Parathyroid adenoma (tissue), 2 donors: ENCODE measurements around the gene MYCBP.
A peak's percentile ranks its signal among the peaks of the same experiment; 100 is the strongest.

ENCODE experiments used
- H2AFZ ChIP-seq: fragments of 300-600 bp; sonication (generic); one replicate; pipeline ENCODE4 v1.7.0; 2017; ENCODE audit warnings: antibody characterized with exemption, mild to moderate bottlenecking
- H3K27ac ChIP-seq: fragments of 300-600 bp; sonication (generic); one replicate; pipeline ENCODE4 v1.7.0; 2017
- H3K27me3 ChIP-seq: fragments of 300-600 bp; sonication (generic); one replicate; pipeline ENCODE4 v1.7.0; 2017; ENCODE audit warnings: low read length; ENCODE audit not compliant: control insufficient read depth, insufficient read depth
- H3K36me3 ChIP-seq: fragments of 300-600 bp; sonication (generic); one replicate; pipeline ENCODE4 v1.7.0; 2017; ENCODE audit warnings: low read length; ENCODE audit not compliant: control insufficient read depth, insufficient read depth
- H3K4me1 ChIP-seq: fragments of 300-600 bp; sonication (generic); one replicate; pipeline ENCODE4 v1.7.0; 2017; ENCODE audit warnings: control low read depth
- H3K4me2 ChIP-seq: fragments of 300-600 bp; sonication (generic); one replicate; pipeline ENCODE4 v1.7.0; 2017; ENCODE audit warnings: low read length
- H3K4me3 ChIP-seq: fragments of 300-600 bp; sonication (generic); one replicate; pipeline ENCODE4 v1.7.0; 2017; ENCODE audit warnings: low read depth, low read length
- H3K79me2 ChIP-seq: fragments of 300-600 bp; sonication (generic); one replicate; pipeline ENCODE4 v1.7.0; 2017; ENCODE audit warnings: control low read depth
- H3K9ac ChIP-seq: fragments of 300-600 bp; sonication (generic); one replicate; pipeline ENCODE4 v1.7.0; 2017; ENCODE audit warnings: mild to moderate bottlenecking
- H3K9me3 ChIP-seq: fragments of 300-600 bp; sonication (generic); one replicate; pipeline ENCODE4 v1.7.0; 2017; ENCODE audit warnings: low read length; ENCODE audit not compliant: control insufficient read depth
- TF ChIP-seq, protein P1 (sequence below): fragments of 300-600 bp; sonication (generic); IDR thresholded peaks from one replicate; pipeline ENCODE4 v1.7.0; 2017; ENCODE audit warnings: antibody characterized with exemption, mild to moderate bottlenecking
- donor health status: primary hyperparathyroidism.

MYCBP gene

DNA sequence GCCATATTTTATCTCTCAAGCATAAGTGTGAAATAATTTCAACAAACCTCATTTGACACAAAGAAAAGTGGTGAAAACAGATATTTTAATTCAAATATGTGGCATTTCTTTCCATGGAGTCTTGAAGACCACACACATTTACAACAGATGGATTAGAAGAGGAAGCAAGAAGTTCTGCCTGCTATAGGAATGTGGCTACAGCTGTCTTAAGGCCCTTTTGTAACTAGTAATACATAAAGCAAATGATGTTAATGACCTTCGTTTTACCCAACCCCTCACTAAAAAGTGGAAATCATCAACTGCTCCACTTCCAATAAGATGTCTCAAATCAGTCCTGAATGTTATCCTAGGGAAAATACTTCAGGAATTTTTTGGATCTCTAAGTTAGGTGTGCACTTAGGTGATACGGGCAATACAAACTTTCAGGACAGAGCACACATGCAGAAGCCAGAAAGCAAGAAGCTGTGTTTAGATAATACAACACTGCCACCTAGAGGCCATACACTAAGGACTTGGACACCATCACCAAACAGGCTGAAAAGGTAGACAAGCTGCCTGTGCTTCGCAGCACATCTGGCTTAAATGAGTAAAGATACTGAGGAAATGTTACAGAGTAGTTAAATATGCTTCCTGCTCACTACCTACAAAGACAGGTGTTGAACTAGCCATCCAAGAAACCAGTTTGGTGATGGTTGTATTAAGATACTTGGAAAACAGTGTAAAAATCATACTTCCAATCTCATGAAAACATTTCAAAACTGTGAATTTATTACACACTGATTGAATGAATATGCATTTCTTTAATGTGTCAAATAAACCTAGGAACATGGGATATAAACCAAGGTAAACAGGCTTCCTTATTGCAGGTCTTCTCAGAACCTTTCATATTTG is 38.0 kb downstream of the MYCBP start:
- no peak overlapping the region for H3K4me3 ChIP-seq
- no peaks in the 10 kb centered on the region for H3K9me3 ChIP-seq
- no peaks in the 10 kb centered on the region for H3K36me3 ChIP-seq
- H3K79me2 ChIP-seq = no peaks in the 10 kb centered on the region
- TF ChIP-seq, protein P1, sequence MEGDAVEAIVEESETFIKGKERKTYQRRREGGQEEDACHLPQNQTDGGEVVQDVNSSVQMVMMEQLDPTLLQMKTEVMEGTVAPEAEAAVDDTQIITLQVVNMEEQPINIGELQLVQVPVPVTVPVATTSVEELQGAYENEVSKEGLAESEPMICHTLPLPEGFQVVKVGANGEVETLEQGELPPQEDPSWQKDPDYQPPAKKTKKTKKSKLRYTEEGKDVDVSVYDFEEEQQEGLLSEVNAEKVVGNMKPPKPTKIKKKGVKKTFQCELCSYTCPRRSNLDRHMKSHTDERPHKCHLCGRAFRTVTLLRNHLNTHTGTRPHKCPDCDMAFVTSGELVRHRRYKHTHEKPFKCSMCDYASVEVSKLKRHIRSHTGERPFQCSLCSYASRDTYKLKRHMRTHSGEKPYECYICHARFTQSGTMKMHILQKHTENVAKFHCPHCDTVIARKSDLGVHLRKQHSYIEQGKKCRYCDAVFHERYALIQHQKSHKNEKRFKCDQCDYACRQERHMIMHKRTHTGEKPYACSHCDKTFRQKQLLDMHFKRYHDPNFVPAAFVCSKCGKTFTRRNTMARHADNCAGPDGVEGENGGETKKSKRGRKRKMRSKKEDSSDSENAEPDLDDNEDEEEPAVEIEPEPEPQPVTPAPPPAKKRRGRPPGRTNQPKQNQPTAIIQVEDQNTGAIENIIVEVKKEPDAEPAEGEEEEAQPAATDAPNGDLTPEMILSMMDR = peak; percentile 53
- no peak overlapping the region for H3K4me2 ChIP-seq
- no peaks in the 10 kb centered on the region for H3K27me3 ChIP-seq
- H3K9ac ChIP-seq = no peak overlapping the region
- H3K27ac ChIP-seq = no peak overlapping the region
- H3K4me1 ChIP-seq = no peaks in the 10 kb centered on the region
- no peak overlapping the region for H2AFZ ChIP-seq

DNA sequence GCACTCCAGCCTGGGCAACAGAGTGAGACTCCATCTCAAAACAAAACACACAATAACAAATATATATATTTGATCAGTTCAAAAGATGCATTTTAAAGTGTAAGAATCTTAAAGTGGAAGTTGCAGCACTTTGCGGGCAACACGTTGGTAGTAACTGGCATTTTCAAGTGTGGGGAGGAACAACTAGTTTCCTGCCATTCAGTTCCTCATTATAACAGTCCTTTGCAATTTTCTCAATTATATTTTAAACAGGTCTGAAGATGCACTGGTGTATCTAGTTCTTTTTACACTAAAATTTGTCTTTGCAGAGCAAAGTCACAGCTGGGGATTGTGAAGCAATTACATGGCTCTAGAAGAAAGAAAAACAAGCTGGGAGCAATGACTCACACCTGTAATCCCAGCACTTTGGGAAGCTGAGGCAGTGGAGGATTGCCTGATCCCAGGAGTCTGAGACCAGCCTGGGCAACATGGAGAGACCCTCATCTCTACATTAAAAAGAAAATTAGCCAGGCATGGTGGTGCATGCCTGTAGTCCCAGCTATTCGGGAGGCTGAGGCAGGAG is 38.8 kb downstream of the MYCBP start:
- no peaks in the 10 kb centered on the region for H3K9me3 ChIP-seq
- no peak overlapping the region for H3K27ac ChIP-seq
- no peak overlapping the region for H2AFZ ChIP-seq
- H3K36me3 ChIP-seq = no peaks in the 10 kb centered on the region
- TF ChIP-seq, protein P1 = no peak
- H3K4me3 ChIP-seq = no peak overlapping the region
- H3K27me3 ChIP-seq = no peaks in the 10 kb centered on the region
- H3K4me2 ChIP-seq = no peak overlapping the region
- no peaks in the 10 kb centered on the region for H3K4me1 ChIP-seq
- H3K9ac ChIP-seq = no peak overlapping the region
- no peaks in the 10 kb centered on the region for H3K79me2 ChIP-seq

DNA sequence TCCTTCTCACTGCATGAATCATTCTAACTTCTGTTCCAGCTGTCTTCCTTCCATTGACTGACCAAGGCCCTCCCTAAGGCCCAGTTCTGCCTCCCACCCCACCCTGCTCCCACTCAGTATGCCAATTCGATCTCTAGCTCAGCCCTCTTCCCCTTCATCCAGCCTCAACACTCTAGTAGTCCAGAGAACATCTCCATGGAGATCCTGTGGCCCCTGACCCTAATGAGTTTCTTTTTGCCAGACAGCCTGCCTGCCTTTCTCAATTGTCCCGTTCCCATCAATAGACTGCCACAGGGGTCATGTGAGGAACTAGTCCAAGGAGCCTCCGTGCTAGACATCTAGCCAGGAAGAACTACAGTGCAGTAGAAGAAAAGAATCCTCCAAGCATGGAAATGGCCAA is 40.0 kb downstream of the MYCBP start:
- no peak overlapping the region for H2AFZ ChIP-seq
- no peak overlapping the region for H3K27ac ChIP-seq
- TF ChIP-seq, protein P1 = no peak
- H3K4me2 ChIP-seq = no peak overlapping the region
- no peaks in the 10 kb centered on the region for H3K9me3 ChIP-seq
- no peaks in the 10 kb centered on the region for H3K79me2 ChIP-seq
- no peaks in the 10 kb centered on the region for H3K27me3 ChIP-seq
- no peaks in the 10 kb centered on the region for H3K36me3 ChIP-seq
- no peak overlapping the region for H3K9ac ChIP-seq
- no peak overlapping the region for H3K4me3 ChIP-seq
- H3K4me1 ChIP-seq = no peaks in the 10 kb centered on the region

DNA sequence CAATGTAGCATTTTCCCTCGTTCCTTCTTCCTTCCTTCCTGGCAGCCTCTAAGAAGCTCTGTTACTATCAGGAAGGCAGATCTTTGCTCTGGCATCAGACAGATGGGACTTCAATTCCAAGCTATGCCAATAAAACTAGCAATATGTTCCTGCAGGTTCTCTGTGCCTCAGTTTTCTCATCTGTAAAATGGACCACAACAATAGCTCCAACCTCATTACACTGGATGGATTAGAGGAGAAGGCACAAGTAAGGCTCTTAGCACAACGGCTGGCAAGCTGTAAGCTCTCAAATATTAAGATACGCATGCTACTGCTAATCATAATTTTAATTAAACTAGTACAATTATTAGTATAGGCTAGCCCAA is 40.8 kb downstream of the MYCBP start:
- TF ChIP-seq, protein P1 = no peak
- no peaks in the 10 kb centered on the region for H3K9me3 ChIP-seq
- no peaks in the 10 kb centered on the region for H3K79me2 ChIP-seq
- H3K9ac ChIP-seq = no peak overlapping the region
- H2AFZ ChIP-seq = no peak overlapping the region
- no peak overlapping the region for H3K4me2 ChIP-seq
- no peaks in the 10 kb centered on the region for H3K27me3 ChIP-seq
- H3K36me3 ChIP-seq = no peaks in the 10 kb centered on the region
- H3K4me3 ChIP-seq = no peak overlapping the region
- no peaks in the 10 kb centered on the region for H3K4me1 ChIP-seq
- no peak overlapping the region for H3K27ac ChIP-seq
